Germinal center (tissue), 1 donor: ENCODE results near the gene DCP1B.
A peak's percentile ranks its signal among the peaks of the same experiment; 100 is the strongest.

ENCODE experiments used
- DNase-seq: peaks from one replicate; pipeline ENCODE4 v3.0.0; 2012; ENCODE audit warnings: mixed read lengths, low spot score

The DCP1B gene

GRCh38 chr12:2004113-2004929 lies at the start of gene DCP1B:
Gene DCP1B (minus strand): TSS chr12:2004457. CDS start chr12:2004431, 26 bp downstream.
- peak; percentile 93 for DNase-seq

- no peak for DNase-seq
These were observed 49.4 kb upstream of the DCP1B start for GRCh38 chr12:2053691-2054090.

DNA sequence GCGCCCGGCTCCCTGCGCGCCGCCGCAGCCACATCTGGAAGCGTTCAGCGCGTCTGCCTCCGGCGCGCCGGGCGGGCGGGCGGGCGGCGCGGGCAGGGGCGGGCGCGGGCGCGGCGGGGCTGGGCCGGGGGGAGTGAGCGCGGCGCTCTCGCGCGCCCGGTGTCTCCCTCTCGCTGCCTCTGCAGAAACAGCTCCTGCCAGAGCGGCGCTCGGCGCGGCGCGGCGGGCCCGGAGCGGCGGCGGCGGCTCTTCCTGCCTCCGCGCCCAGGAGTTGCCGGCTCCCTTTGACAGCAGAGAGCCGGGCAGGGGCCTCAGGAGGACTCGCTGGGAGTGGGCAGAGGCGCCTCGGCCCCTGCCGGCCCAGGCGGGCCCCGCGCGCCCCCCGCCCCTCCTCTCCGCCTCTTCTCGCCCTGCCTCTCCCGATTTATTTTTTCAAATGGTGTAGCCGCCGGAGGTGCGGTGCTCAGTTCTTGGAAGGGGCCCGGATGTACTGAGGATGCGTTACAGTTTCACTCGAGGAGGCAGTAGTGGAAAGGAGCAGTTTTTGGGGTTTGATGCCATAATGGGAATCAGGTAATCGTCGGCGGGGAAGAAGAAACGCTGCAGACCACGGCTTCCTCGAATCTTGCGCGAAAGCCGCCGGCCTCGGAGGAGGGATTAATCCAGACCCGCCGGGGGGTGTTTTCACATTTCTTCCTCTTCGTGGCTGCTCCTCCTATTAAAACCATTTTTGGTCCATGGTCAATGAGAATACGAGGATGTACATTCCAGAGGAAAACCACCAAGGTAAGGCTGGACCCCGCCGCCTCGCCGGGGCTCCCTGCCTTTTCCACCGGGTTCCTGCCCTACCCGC lies 48.8 kb upstream of the DCP1B start, which contains the start of gene CACNA1C:
Gene CACNA1C, plus strand, starts transcription at position 162 of the 853 bp plus-strand sequence. Its CDS starts 576 bp downstream, at position 738.
- DNase-seq = peak; percentile 36

DNA sequence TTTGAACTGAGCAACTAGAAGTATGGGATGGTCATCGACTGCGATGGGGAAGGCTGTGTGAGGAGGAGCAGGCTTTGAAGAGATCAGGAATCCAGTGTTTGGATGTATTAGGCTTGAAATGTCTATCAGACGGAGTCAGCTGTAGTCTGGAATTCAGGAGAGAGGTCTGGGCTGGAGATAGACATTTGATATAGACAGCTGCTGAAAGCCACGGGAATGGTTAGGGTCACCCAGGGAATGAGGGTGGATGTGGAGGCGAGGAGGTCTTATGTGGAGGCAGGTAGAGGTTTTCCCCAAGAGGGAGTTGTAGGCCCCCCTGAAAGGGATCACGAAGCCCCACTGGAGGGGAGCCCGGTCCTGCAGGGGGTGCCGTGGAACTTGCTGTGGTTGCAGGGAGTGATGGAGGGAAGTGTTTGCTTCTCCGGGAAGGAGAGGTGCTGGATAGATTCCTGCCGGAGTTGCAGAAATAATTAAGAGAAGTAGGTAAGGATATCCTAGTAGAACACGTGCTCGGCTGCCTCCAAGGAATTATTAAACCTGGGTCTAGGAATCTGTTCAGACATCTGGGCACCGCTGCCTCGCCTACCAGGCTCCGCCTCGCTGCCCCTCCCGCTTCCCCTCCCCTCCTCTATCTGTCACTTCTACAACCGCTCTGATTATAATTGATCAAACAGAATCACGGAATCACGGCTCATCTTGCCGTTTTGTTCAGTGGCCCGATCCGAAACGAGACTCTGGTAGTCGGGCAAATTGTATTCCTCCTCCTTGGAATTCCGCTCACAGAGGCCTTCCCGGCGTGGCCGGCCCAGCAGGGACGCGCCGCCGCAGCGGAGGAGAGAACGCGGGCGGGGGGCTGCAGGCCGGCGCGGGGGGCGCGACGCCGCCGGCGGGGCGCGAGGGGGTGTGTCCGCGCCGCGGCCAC lies 47.7 kb upstream of the DCP1B start:
- no peak for DNase-seq

DNA sequence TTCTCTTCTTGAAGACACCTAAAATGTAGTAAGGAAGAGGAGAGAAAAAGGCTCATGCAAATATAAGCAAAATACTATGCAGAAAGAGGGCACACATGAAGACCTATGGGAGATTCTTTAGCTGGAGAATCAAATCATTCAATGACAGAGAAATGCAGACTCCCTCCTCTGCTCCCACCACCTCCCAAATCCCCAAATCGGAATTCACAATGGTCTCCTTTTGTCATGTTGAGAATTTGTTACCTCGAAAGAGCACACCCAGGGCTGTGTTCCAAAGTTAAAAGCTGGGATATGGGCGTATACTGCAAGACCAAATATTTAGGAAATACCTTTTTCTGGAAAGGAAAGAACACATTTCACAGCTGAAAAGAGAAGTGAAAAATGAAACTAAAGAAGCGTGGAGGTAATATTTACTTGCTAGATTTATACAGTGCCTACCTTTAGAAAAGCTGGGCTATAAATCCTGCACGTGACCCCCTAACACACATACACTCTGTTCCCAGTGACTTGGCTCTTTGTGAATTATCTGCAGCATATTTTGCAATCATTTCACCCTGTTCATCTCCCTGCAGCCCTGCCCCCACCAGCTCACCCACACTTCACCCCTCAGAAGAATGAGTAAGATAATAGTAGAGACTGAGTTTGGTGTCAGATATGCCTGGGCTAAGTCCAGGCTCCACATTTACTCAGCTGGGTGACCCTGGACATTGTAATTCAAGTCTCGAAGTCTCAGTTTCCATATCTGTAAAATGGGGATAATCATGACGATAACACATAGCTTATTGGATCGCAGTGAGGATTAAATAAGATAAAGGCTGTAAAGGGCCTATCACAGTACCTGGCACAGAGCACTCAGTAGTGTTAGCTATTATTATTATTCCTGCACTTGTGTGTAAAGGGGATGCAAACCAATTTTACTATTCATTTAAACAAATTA lies 45.6 kb upstream of the DCP1B start:
- DNase-seq = no peak

GRCh38 chr12:2047752-2048151 lies 43.5 kb upstream of the DCP1B start:
- DNase-seq = no peak

DNA sequence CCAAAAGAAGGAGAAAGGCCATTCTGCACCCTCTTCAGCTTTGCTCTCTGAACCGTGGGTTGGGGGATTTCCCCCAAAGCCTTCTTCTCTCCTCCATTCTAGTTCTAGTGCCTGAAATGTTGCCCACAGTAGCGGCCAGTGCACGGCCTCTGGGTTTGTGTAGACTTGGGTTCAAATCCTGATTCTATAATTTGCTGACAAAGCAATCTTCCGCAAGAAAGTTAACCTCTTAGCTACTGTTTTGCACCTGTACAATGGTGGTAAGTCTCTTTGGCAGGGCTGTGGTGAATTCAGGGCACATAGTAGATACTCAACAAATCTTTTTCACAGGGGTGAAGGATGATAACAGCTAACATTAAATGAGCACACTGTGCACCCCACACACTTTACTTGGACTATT lies 42.7 kb upstream of the DCP1B start:
- DNase-seq = no peak

- no peak for DNase-seq
These were observed 39.9 kb upstream of the DCP1B start for GRCh38 chr12:2044165-2044564.

GRCh38 chr12:2043054-2043453 lies 38.8 kb upstream of the DCP1B start:
- DNase-seq = no peak

DNA sequence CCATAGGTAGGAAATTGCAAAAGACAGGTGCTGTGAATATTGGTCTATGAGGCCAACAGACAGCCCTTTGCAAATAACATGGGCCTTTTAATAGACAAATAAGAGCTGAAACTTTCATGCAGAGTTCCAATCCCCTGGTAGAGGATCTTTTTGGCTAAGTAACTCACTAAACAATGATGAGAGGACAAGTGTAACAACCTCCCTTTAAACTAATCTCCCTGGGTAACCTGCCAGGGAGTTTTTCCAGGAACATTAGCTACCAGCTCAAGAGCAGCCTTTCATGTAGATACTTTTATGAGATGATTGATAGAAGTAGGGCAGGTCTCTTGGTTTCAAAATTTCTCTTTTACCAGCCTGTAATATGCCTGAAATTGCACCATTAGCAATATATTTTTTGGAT lies 34.8 kb upstream of the DCP1B start:
- DNase-seq = no peak

DNA sequence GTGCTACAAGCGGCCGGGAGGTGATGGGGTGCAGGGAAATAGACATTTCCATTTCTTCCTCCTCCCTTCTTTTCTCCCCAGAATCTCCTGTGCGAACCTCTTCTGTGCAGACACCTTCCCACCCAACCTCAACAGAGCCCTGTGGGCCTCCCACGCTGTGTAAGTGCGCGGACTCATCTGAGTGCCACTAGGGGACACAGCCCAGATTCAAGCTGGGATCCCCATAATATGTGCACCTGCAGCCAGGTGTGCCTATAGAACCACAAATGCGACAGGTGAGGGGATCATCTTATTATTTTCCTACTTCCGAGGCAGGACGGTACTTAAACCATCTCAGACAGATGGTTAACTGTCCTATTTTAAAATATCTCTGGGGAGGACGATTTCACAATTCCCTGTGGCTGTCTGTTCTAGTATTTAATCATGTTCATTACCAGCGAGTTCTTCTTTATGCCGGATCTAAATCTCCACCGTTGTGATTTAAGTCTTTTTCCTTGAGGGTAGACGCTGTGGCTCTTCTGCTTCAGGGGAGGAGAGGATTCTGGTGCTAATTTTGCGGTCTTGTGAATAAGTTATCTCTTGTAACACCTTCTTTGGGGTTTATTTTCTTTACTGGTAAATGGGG lies 31.3 kb upstream of the DCP1B start:
- no peak for DNase-seq

GRCh38 chr12:2034633-2035430 lies 30.6 kb upstream of the DCP1B start:
- peak; percentile 91 for DNase-seq

GRCh38 chr12:2032506-2032905 lies 28.2 kb upstream of the DCP1B start:
- DNase-seq = no peak

GRCh38 chr12:2029851-2030250 lies 25.6 kb upstream of the DCP1B start:
- no peak for DNase-seq

DNA sequence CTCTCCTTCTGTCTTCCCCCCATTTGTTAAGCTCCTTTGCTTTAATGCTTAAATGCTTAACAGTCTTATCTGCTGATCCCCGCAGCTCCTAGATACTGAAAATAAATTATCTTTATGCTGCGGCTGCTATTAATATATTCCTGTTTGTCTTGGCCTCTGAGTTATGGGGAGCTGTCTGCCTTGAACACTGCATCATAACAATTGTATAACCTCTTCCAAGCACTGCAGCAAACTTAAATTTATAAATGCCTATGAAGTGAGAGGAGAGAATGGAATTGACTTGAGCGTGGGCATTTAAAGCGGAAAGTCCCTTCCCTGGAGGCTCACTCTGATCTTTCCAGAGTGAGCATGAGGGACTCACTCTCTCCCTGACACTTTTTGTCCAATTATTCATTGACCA lies 23.1 kb upstream of the DCP1B start:
- no peak for DNase-seq

DNA sequence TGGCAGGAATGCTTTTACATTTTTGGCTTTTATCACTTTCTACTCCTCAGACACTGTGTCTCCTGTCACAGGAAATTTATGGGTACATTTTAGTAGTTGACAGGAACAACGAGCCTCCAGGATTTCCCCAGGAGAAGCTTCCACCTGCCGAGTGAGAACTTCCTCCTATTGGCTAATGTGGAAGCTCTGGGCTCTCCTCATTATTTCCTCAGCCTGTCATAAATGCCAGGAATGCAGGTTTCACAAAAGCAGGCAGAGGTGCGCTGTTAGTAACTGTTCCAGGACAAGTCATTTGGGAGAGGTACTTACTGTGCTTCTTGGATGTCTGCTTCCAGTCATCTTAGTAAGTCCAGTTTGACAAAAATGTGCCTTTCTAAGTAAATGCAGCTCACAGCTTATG lies 19.1 kb upstream of the DCP1B start:
- DNase-seq = no peak

DNA sequence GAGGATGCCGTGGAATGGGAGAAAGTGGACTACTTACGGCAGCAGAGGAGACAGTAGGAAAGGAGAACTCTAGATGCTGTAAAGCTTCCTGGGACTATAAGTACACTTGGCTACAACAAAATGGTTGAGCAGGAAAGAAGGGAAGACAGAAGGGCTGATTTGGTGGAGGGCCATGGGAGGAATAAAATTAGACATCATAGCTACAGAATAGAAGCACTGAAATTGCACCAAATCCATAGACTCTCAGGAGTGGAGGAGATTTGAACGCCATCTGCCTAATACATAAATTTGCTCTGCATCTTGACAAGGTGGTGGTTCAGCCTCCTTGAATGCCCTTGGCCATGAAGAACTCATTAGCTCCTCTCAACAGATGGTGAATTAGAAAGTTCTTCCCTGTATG lies 16.3 kb upstream of the DCP1B start:
- DNase-seq = no peak

GRCh38 chr12:2019126-2019525 lies 14.9 kb upstream of the DCP1B start:
- no peak for DNase-seq

- no peak for DNase-seq
These were observed 14.1 kb upstream of the DCP1B start for GRCh38 chr12:2018391-2018790.
